ENCODE measurements around the gene OPA1.
A peak's percentile ranks its signal among the peaks of the same experiment; 100 is the strongest.

OPA1 gene

DNA sequence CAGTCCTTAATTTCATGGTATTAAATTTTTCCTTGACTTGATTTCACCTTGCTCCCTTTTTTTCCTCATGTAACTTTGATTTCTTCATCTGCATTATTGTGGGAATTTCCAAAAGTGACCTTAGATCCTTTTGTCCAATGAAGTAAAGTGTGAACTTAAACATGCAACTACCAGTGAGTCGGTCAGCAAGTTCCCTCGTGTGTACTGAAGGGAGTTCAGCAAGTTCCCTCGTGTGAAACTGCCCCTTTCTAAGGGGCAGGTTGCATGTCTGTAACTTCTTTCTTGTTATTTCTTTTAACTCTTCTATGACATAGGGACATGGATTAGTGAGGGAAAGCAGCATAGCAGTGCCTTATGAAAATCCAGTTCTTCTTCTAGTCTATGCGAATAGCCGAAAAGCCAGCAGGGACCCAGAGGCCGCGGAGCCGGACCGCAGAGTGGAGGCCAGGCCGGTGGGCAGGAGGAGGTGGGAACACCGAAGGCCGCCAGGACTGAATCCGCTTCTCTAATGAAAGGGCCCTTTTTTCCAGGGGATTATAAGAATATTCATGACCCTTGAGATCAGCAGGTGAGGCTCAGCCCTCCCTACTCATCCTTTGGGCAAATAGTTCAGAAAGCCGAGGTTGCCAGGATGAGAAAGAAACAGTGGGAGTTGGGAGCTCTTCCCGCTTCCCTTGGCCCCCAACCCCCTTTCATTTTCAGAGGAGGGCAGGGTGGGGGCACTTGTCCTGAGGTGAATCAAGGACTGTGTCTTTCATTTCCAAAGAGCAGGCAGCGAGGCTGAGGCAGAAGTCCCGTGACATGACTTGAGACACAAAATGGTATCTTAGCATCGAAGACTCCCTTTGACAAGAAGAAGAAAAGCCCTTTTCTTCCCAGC is 117.5 kb downstream of the OPA1 start:
- H3K36me3 Mint-ChIP-seq (ENCODE audit: low read depth) = peaks cover 13% of the 10 kb centered on the region
- H3K27ac Mint-ChIP-seq = peak overlapping the region; percentile 84
- no peak for TF ChIP-seq CTCF (IDR thresholded peaks at IDR 0.05)
- H3K4me3 Mint-ChIP-seq = no peak overlapping the region
- peaks cover 37% of the 10 kb centered on the region for H3K4me1 Mint-ChIP-seq
- no peak for DNase-seq
- H3K9me3 Mint-ChIP-seq = peaks cover 21% of the 10 kb centered on the region
- no peaks in the 10 kb centered on the region for H3K27me3 Mint-ChIP-seq (ENCODE audit: low read depth, poor library complexity)

- Mint-ChIP-seq H3K27me3 (ENCODE audit: low read depth, poor library complexity) (no peaks in the 10 kb centered on the region), H3K4me3 (no peak overlapping the region), H3K27ac (peak overlapping the region; percentile 84), H3K36me3 (ENCODE audit: low read depth) (peaks cover 15% of the 10 kb centered on the region), H3K4me1 (peaks cover 37% of the 10 kb centered on the region), H3K9me3 (peaks cover 27% of the 10 kb centered on the region)
- DNase-seq = peak; percentile 11
- no peak for TF ChIP-seq CTCF (IDR thresholded peaks at IDR 0.05)
These were observed 118.1 kb downstream of the OPA1 start for GRCh38 chr3:193711166-193711485.

DNA sequence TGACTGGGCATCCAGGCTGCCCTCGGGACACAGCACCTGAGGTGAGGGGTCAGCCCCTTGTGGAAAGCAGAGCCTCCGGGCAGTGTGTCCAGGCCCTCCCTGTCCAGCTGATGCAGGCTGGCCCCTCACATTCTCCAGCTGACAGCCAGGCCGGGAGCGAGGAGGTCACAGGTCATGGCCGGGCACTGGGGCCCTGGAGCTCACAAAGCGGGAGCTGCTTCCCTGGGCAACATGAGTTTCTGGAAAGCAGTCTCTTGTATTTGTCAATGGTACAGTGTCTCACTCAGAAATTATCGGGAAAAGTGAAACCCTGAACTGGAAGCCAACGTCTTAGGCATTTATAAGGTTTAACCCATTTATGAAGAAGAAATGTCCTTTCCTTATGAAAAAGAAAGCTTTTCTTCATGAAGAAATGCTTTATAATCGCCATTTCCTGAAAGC is 118.5 kb downstream of the OPA1 start:
- Mint-ChIP-seq H3K4me3 (no peak overlapping the region), H3K9me3 (peaks cover 30% of the 10 kb centered on the region), H3K27me3 (ENCODE audit: low read depth, poor library complexity) (no peaks in the 10 kb centered on the region), H3K27ac (no peak overlapping the region), H3K4me1 (peaks cover 37% of the 10 kb centered on the region), H3K36me3 (ENCODE audit: low read depth) (peaks cover 15% of the 10 kb centered on the region)
- no peak for TF ChIP-seq CTCF (IDR thresholded peaks at IDR 0.05)
- DNase-seq = peak; percentile 71

DNA sequence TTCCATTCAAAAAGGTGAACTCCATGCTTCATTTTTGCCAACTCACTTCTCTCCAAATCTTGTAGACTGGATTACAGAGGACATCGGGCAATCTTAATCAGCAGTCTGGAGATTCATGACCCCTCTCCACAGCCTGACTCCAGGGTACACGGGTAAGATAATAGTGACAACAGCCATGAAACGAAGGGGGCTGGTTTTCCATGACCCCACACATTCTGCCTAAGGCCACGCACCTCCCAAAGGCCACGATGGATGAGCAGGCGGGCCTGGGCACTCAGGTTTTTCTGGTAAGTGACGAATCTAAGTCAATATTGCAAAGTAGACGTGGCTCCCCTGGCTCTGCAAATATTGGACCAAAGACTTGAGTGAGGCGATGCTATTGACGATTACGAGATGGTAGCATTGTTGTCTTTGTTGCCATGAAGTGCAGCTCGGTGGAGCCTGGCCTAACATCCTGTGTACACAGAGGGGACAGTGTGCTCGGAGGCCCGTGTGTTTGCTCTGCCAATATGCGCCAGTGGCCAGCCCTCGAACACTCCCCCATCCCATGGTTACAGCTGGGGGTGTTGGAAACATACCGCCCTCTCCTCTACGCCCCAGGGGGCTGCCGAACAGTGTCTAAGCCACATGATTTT is 119.1 kb downstream of the OPA1 start:
- DNase-seq = no peak
- Mint-ChIP-seq H3K36me3 (ENCODE audit: low read depth) (peaks cover 17% of the 10 kb centered on the region), H3K27ac (no peak overlapping the region), H3K9me3 (peaks cover 36% of the 10 kb centered on the region), H3K4me1 (peaks cover 37% of the 10 kb centered on the region), H3K4me3 (no peak overlapping the region), H3K27me3 (ENCODE audit: low read depth, poor library complexity) (peaks cover 2% of the 10 kb centered on the region)
- no peak for TF ChIP-seq CTCF (IDR thresholded peaks at IDR 0.05)

DNA sequence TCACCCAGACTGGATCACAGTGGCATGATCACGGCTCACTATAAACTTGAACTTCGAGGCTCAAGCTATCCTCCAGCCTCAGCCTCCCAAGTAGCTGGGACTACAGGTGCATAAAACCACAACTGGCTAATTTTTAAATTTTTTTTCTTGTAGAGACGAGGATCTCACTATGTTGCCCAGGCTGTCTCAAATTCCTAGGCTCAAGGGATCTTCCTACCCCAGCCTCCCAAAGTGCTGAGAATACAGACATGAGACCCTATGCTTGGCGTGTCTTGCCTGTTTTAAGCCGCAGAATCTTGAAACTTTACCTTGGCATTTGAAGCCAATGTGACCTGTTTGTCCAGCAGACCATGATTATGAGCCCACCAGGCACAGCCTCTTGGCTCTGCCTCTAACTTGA is 119.9 kb downstream of the OPA1 start:
- Mint-ChIP-seq H3K27ac (no peak overlapping the region), H3K4me1 (peaks cover 37% of the 10 kb centered on the region), H3K27me3 (ENCODE audit: low read depth, poor library complexity) (peaks cover 4% of the 10 kb centered on the region), H3K36me3 (ENCODE audit: low read depth) (peaks cover 23% of the 10 kb centered on the region), H3K9me3 (peaks cover 43% of the 10 kb centered on the region), H3K4me3 (no peak overlapping the region)
- DNase-seq = no peak
- TF ChIP-seq CTCF (IDR thresholded peaks at IDR 0.05) = no peak
